ENCODE data around the gene PLXDC2.

Gene PLXDC2

DNA sequence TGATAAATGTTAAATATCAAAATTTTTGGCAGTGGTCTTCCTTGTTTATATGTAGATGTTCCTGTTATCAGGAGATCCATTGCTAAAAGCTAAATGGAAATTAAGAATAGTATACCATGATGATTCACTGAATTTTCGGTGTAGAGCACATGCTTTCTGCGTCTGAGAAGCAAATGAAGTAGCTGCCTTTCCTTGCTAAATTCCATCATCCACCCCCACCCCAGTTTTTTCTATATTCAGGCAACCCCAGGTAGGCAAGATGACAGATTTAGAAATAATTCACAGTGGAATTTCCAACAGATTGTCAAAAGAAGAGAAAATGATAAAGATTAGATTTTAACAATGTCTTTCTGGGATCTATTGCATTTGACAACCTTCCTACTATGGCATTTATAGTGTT, 231.9 kb downstream of the PLXDC2 start:
- no peak for DNase-seq (ENCODE audit: low spot score)

DNA sequence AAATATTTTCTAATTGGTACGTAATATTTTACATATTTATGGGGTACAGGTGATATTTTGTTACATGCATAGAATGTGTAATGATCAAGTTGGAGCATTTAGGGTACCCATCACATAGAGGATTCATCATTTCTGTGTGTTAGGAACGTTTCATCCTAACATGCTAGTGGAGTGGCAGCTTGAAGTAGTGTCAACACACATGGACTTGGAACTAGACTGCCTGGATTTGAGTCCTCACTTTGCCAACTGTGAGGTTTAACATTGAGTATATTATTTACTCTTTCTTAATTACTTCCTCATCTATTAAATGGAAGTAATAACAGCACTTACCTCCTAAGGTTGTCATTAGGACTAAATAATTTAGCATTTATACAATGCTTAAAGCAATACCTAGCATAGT, 241.9 kb downstream of the PLXDC2 start:
- no peak for DNase-seq (ENCODE audit: low spot score)

GRCh38 chr10:20059084-20059835, 243.0 kb downstream of the PLXDC2 start:
- DNase-seq (ENCODE audit: low spot score), result no peak

GRCh38 chr10:20065814-20066213, 249.6 kb downstream of the PLXDC2 start:
- DNase-seq (ENCODE audit: low spot score), result no peak

DNA sequence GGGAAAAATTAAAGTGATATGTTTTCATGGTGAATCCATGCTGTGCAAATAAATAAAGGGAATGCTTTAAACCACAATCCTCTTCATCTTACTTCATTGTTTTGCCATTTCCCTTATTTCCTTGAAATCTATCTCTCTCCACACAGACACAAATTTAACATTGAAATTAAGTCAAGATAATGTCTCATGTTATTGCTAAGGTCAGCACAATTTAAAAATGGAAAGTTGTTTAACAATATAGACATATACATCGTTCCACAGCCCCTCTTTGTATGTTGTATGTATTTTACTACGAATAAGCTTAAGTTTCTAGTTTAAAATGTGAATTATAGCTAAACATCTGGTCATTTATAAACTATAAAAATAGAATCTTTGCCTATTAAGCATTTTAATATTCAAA, 256.9 kb downstream of the PLXDC2 start:
- no peak for DNase-seq (ENCODE audit: low spot score)

GRCh38 chr10:20075713-20076112, 259.5 kb downstream of the PLXDC2 start:
- DNase-seq (ENCODE audit: low spot score), result no peak

GRCh38 chr10:20084451-20084850, 268.2 kb downstream of the PLXDC2 start:
- DNase-seq (ENCODE audit: low spot score), result no peak

DNA sequence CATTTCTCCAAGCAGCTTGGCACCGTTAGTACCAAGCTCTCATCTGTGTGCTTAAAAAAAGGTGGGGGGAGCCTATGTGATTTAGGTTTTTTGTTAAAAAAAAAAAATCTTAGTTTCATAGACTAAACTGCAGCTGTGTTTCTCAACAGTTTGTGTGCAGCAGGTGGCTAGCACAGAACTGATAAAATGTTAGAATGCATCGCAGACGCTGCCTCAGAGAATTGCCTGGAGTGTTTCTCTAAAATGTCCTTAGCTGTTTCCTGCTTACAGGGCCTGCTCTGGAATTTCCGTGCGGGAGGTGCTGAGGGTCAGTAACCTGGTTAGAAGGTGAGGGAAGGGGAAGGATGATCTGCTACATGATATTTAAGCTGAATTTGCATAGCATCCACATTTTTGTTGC, 268.9 kb downstream of the PLXDC2 start:
- no peak for DNase-seq (ENCODE audit: low spot score)

DNA sequence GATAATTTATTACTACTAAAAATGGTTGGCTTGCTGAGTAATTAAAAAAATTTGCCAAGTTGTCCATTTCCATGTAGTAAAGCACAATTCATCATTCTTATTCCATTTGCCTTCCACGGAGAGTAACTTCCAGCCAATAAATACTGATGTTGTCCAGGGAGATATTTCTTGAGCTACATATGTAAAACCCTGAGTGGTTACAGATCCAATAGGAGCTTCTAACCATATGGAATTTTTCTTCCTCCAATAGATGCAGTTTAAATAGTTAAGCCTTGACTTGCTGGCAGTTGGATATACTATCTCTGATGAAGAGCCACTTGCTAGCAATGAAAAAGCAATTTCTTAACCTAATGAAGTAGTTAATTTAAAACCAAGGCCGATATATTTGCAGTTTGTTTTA, 271.1 kb downstream of the PLXDC2 start:
- DNase-seq (ENCODE audit: low spot score), result no peak

DNA sequence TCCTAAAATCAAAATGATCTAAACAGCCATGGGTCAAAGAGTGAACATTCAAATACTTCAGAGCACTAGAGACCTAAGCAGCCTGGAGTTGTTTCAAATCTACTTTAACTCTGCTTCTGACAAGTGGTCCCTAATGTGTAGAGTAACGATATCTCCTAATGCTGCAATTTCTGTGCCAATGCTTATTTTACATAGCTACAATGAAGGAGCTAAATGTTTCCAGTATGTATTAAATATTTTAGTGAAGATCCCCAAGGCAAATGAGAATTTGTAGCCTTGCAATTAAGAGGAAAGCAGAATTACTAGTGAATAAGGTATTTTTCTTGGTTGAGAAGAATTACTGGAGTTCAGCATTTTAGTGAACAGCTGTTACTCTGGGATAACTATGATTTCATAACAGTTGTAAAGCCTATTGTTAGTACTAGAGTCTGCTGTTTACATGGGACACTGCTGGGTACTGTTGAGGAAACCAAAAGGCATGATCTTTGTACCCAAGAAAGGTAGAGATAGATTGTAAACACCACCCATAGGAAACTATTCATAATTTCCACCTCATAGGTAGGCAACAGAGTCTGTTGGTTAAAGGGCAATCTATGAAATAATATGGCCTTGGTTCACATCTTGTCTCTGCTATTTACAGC, 271.9 kb downstream of the PLXDC2 start:
- no peak for DNase-seq (ENCODE audit: low spot score)

GRCh38 chr10:20089879-20090278, 273.6 kb downstream of the PLXDC2 start:
- DNase-seq (ENCODE audit: low spot score), result no peak

DNA sequence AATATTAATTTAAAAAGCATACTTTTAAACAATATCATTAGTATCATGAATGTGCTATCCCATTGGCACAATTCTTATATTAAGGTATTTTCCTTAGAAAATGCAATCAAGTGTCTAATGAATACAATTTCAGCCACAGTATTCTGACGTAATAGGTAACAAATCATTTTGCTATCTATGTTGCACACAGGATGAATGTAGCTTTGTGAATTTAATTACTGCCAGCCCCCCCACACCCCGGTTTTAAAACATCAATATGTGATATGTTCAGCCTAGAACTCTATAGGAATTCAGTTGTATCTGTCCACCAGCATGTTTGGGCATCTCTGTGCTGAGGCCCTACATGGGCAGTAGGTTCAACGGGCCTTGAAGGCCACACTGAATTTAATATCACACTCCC, 274.6 kb downstream of the PLXDC2 start:
- DNase-seq (ENCODE audit: low spot score), result no peak

GRCh38 chr10:20091698-20092097, 275.5 kb downstream of the PLXDC2 start:
- DNase-seq (ENCODE audit: low spot score), result no peak

GRCh38 chr10:20093600-20093999, 277.4 kb downstream of the PLXDC2 start:
- DNase-seq (ENCODE audit: low spot score), result no peak

DNA sequence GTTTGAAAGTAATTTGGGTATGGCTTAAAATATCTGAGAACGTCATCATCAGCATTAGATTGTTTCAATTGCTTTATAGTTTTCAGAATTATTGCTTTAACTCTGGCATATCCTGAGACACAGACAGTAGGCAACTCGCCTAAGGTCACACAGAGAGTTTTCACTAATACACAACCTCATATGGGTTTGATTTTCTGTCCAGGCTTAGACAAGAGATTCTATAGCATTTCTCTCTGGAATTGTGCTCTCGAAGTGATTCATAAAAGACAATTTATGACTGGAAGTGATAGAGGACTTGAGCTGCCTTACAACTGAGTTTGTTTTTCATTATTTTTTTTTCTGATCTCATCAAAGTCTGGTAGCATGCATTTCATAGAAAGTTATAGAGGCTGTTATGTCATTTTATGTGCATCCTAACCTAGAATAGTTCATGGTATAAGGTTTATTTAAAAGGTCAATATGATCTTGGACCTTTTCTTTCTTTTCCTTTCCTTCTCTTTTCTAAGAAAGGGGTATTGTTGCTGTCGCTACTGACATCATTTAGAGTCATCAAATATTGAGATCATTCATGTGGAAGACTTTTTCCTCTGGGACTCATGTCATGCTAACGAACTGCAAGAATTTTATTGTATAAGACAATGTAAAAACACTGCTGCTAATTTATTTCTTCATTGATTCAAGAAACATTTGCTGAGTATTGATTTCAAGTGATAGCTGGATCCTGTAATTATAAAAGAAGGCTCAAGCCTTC, 278.2 kb downstream of the PLXDC2 start:
- DNase-seq (ENCODE audit: low spot score), result no peak

DNA sequence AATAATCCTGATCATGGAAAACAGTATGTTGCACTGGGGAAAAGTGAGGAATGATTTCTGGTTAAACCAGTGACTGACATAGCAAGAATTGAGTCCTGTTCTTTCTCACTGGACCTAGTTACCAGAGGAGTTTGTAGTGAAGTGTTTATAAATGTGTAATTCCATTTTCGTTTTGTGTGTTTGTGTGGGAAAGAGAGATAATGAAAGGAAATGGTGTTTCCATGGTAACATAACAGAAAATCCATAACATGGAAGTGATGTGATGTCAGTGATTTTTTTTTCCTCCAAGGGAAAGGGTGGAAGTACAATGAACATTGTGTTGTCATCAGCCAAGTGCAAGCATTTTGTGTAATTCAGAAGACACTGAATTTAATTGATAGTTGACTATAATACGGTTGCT, 283.9 kb downstream of the PLXDC2 start:
- no peak for DNase-seq (ENCODE audit: low spot score)

GRCh38 chr10:20105236-20105635, 289.0 kb downstream of the PLXDC2 start:
- DNase-seq (ENCODE audit: low spot score), result no peak

- DNase-seq (ENCODE audit: low spot score), result no peak
Observed at GRCh38 chr10:20105931-20106330, 289.7 kb downstream of the PLXDC2 start.

DNA sequence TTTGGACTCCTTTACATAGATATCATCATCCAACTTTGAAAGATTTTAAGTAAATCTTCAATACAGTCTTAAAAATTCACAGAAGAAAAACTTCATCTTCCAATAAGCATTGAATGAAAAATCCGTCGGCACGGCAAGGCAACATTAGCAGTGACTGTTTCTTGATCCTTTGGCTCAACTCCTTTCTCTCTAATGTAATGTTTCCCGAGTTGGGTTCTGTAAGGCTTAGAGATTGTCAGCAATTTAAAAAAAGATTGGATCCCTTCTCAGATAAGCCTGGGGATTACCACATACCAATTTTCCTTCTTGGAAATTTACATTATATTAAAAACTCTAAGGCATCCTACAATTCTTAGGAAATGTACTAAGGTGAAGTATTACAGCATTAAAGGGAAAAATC, 291.8 kb downstream of the PLXDC2 start:
- no peak for DNase-seq (ENCODE audit: low spot score)

GRCh38 chr10:20109613-20110012, 293.4 kb downstream of the PLXDC2 start:
- DNase-seq (ENCODE audit: low spot score), result no peak

GRCh38 chr10:20110125-20111100, 294.2 kb downstream of the PLXDC2 start:
- no peak for DNase-seq (ENCODE audit: low spot score)

GRCh38 chr10:20114179-20114578, 297.9 kb downstream of the PLXDC2 start:
- no peak for DNase-seq (ENCODE audit: low spot score)

All from CD4-positive, alpha-beta T cell treated with Interleukin-15 for 4 hours (primary cell).